SK-N-SH (cell line): Measurements from ENCODE around the gene FKBP6. TPM values are rescaled to one million over a fixed set of nuclear protein-coding genes. Genes with fewer than 3 reads are reported as not detected.

Experiments used
- CTCF ChIA-PET: fragments of 300-600, 350-600 bp; formaldehyde crosslinking; extraction: SDS; loops from one replicate; lab custom pipeline; 2021; lab: Yijun Ruan, JAX
- POLR2A ChIA-PET: fragments of 350-600 bp; sonication (Branson Sonifier 250); formaldehyde crosslinking; extraction: SDS; loops from one replicate; lab custom pipeline; 2020; ENCODE audit warnings: antibody characterized with exemption, inconsistent platforms; lab: Yijun Ruan, JAX
- DNase-seq: peaks from one replicate; pipeline ENCODE4 v3.0.0; 2012
- H2AFZ ChIP-seq: fragments of 200-600 bp; sonication (generic); 2 replicates; pipeline ENCODE4 v1.8.1; 2016; ENCODE audit warnings: antibody characterized with exemption, mild to moderate bottlenecking, low read depth
- H3F3A ChIP-seq: fragments of 200-600 bp; sonication (generic); replicated peaks from 2 replicates; pipeline ENCODE3; 2016; ENCODE audit warnings: antibody characterized with exemption, mild to moderate bottlenecking; ENCODE audit not compliant: insufficient read depth
- H3K27ac ChIP-seq, 2 experiments: fragments of 200-500 bp in 1 of 2; fragments of 200-600 bp in 1 of 2; sonication (Bioruptor generic) in 1 of 2; sonication (generic), shearing (Covaris generic) in 1 of 2; 2 replicates each; pipeline versions ENCODE4 v1.5.1 to v1.6.1; 2014 to 2016; ENCODE audit warnings: low read depth in 2 of 2, inconsistent platforms in 1 of 2, low read length in 1 of 2, mild to moderate bottlenecking in 1 of 2, mixed read lengths in 1 of 2
- H3K27me3 ChIP-seq: fragments of 200-600 bp; sonication (generic), shearing (Covaris generic); 2 replicates; pipeline ENCODE4 v1.6.1; 2016; ENCODE audit warnings: mixed run types; ENCODE audit not compliant: insufficient read depth
- H3K36me3 ChIP-seq, 2 experiments: fragments of 200-500 bp in 1 of 2; fragments of 200-600 bp in 1 of 2; sonication (Bioruptor generic) in 1 of 2; sonication (generic) in 1 of 2; replicated peaks in 1 of 2; 2 replicates each; pipeline versions ENCODE3 to v1.5.1; 2014 to 2016; ENCODE audit warnings: low read length in 1 of 2, mild to moderate bottlenecking in 1 of 2; ENCODE audit not compliant: insufficient read depth in 2 of 2, control insufficient read depth in 1 of 2
- H3K4me1 ChIP-seq, 2 experiments: fragments of 200-500 bp in 1 of 2; fragments of 200-600 bp in 1 of 2; sonication (Bioruptor generic) in 1 of 2; sonication (generic), shearing (Covaris generic) in 1 of 2; 2 replicates each; pipeline versions ENCODE4 v1.5.1 to v1.6.1; 2014 to 2016; ENCODE audit warnings: low read depth in 1 of 2, low read length in 1 of 2, mixed run types in 1 of 2; ENCODE audit not compliant: insufficient read depth in 2 of 2, control insufficient read depth in 1 of 2
- H3K4me2 ChIP-seq: fragments of 200-600 bp; sonication (generic), shearing (Covaris generic); 2 replicates; pipeline ENCODE4 v1.6.1; 2017; ENCODE audit warnings: mixed run types
- H3K4me3 ChIP-seq, 2 experiments: fragments of 200-500 bp in 1 of 2; fragments of 200-600 bp in 1 of 2; sonication (Bioruptor generic) in 1 of 2; sonication (generic), shearing (Covaris generic) in 1 of 2; 2 replicates each; pipeline versions ENCODE4 v1.5.1 to v1.8.1; 2014 to 2016; ENCODE audit warnings: low read depth in 2 of 2, inconsistent platforms in 1 of 2, low read length in 1 of 2, mild to moderate bottlenecking in 1 of 2, mixed read lengths in 1 of 2, moderate library complexity in 1 of 2
- H3K79me2 ChIP-seq: fragments of 200-600 bp; sonication (generic); 2 replicates; pipeline ENCODE4 v1.8.1; 2017; ENCODE audit warnings: mild to moderate bottlenecking; ENCODE audit not compliant: insufficient read depth
- H3K9ac ChIP-seq: fragments of 200-600 bp; sonication (generic); 2 replicates; pipeline ENCODE4 v1.6.1; 2017; ENCODE audit warnings: mixed run types
- H3K9me2 ChIP-seq: fragments of 200-600 bp; sonication (generic); 2 replicates; pipeline ENCODE4 v1.6.1; 2017; ENCODE audit warnings: mixed run types
- H3K9me3 ChIP-seq: fragments of 200-600 bp; sonication (generic); 2 replicates; pipeline ENCODE4 v1.6.1; 2017; ENCODE audit warnings: mixed run types, mild to moderate bottlenecking, moderate library complexity
- H4K20me1 ChIP-seq: fragments of 200-600 bp; sonication (generic); 2 replicates; pipeline ENCODE4 v1.6.1; 2017; ENCODE audit warnings: mild to moderate bottlenecking, mixed run types; ENCODE audit not compliant: insufficient read depth
- ELF1 ChIP-seq: IDR thresholded peaks from 2 replicates; pipeline ENCODE4 v1.4.0; 2012
- FOSL2 ChIP-seq: IDR thresholded peaks from 2 replicates; pipeline ENCODE4 v1.4.0; 2012; ENCODE audit warnings: low read depth, mild to moderate bottlenecking, moderate library complexity, borderline replicate concordance
- FOXJ3 ChIP-seq: sonication (generic); formaldehyde crosslinking; IDR thresholded peaks from 2 replicates; pipeline ENCODE4 v1.5.1; 2020; ENCODE audit warnings: mild to moderate bottlenecking, missing genetic modification reagents
- FOXM1 ChIP-seq: IDR thresholded peaks from 2 replicates; pipeline ENCODE4 v1.4.0; 2012; ENCODE audit warnings: low read depth, mild to moderate bottlenecking
- GABPA ChIP-seq: IDR thresholded peaks from 2 replicates; pipeline ENCODE4 v1.4.0; 2012; ENCODE audit warnings: low read depth, mild to moderate bottlenecking
- JUND ChIP-seq: IDR thresholded peaks from 2 replicates; pipeline ENCODE4 v1.4.0; 2012
- NFIC ChIP-seq: IDR thresholded peaks from 2 replicates; pipeline ENCODE4 v1.4.0; 2012; ENCODE audit warnings: borderline replicate concordance
- NRF1 ChIP-seq: IDR thresholded peaks from 2 replicates; pipeline ENCODE4 v1.6.1; 2012; ENCODE audit warnings: low read depth, mild to moderate bottlenecking, low read length
- POLR2AphosphoS5 ChIP-seq: IDR thresholded peaks from 2 replicates; pipeline ENCODE4 v1.6.1; 2012; ENCODE audit warnings: low read depth, low read length
- RAD21 ChIP-seq: IDR thresholded peaks from 2 replicates; pipeline ENCODE4 v1.6.1; 2012; ENCODE audit warnings: mild to moderate bottlenecking, low read length
- TEAD4 ChIP-seq: IDR thresholded peaks from 2 replicates; pipeline ENCODE4 v1.4.0; 2012; ENCODE audit warnings: mild to moderate bottlenecking, borderline replicate concordance; ENCODE audit not compliant: insufficient read depth
- WGBS: methylation state at CpG from one replicate; pipeline ENCODE4 v1.1.6; 2017; ENCODE audit warnings: low lambda C conversion rate; 5-methylcytosine and 5-hydroxymethylcytosine counted together
- polyA plus RNA-seq, 3 experiments: library from polyadenylated mRNA; depleted of rRNA; stranded (reverse); fragments of >200 nt; gene quantifications; 2 replicates each; pipeline ENCODE4 v1.2.3, GENCODE V29; 2012
- TF ChIP-seq, protein P1 (sequence below): IDR thresholded peaks from 2 replicates; pipeline ENCODE4 v1.6.1; 2012; ENCODE audit warnings: mild to moderate bottlenecking, low read depth, low read length, moderate library complexity
- TF ChIP-seq, protein P2 (sequence below): IDR thresholded peaks from 2 replicates; pipeline ENCODE4 v1.4.0; 2012; ENCODE audit warnings: low read depth, borderline replicate concordance
- TF ChIP-seq, protein P3 (sequence below): IDR thresholded peaks from 2 replicates; pipeline ENCODE4 v1.4.0; 2012; ENCODE audit warnings: low read depth
- TF ChIP-seq, protein P4 (sequence below): fragments of 150-350 bp; IDR thresholded peaks from 2 replicates; pipeline ENCODE4 v1.6.1; 2016; ENCODE audit warnings: mild to moderate bottlenecking, low read depth, low read length

FKBP6 gene
- polyA plus RNA-seq, 1 of the 3 experiments (the other 2 are of a cell fraction) = not detected

DNA sequence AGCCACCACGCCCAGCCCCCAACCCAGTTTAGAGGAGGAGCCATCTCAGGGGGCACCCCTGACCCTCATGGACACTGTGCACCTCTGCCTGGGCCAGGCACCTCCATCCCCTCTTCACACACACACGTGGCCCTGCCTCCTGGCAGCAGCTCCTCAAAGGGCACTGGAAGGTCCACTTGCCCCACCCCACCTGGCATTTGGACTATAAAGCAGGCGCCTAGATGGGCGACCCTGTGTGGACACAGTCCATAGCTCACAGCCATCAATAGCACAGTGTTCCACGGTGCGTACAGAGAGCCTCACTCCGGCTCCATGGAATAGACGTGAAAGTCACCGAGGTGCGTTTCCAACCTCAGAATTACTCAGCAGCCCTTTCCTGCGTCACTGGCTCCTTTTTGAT lies 41.0 kb downstream of the FKBP6 start (continued):
- TF ChIP-seq, protein P1, sequence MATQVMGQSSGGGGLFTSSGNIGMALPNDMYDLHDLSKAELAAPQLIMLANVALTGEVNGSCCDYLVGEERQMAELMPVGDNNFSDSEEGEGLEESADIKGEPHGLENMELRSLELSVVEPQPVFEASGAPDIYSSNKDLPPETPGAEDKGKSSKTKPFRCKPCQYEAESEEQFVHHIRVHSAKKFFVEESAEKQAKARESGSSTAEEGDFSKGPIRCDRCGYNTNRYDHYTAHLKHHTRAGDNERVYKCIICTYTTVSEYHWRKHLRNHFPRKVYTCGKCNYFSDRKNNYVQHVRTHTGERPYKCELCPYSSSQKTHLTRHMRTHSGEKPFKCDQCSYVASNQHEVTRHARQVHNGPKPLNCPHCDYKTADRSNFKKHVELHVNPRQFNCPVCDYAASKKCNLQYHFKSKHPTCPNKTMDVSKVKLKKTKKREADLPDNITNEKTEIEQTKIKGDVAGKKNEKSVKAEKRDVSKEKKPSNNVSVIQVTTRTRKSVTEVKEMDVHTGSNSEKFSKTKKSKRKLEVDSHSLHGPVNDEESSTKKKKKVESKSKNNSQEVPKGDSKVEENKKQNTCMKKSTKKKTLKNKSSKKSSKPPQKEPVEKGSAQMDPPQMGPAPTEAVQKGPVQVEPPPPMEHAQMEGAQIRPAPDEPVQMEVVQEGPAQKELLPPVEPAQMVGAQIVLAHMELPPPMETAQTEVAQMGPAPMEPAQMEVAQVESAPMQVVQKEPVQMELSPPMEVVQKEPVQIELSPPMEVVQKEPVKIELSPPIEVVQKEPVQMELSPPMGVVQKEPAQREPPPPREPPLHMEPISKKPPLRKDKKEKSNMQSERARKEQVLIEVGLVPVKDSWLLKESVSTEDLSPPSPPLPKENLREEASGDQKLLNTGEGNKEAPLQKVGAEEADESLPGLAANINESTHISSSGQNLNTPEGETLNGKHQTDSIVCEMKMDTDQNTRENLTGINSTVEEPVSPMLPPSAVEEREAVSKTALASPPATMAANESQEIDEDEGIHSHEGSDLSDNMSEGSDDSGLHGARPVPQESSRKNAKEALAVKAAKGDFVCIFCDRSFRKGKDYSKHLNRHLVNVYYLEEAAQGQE = no peak
- no peak for TF ChIP-seq FOXJ3 (CRISPR knock-in tag)
- no peak for TF ChIP-seq GABPA
- no peak for TF ChIP-seq POLR2AphosphoS5
- TF ChIP-seq, protein P2, sequence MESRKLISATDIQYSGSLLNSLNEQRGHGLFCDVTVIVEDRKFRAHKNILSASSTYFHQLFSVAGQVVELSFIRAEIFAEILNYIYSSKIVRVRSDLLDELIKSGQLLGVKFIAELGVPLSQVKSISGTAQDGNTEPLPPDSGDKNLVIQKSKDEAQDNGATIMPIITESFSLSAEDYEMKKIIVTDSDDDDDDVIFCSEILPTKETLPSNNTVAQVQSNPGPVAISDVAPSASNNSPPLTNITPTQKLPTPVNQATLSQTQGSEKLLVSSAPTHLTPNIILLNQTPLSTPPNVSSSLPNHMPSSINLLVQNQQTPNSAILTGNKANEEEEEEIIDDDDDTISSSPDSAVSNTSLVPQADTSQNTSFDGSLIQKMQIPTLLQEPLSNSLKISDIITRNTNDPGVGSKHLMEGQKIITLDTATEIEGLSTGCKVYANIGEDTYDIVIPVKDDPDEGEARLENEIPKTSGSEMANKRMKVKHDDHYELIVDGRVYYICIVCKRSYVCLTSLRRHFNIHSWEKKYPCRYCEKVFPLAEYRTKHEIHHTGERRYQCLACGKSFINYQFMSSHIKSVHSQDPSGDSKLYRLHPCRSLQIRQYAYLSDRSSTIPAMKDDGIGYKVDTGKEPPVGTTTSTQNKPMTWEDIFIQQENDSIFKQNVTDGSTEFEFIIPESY = no peak

DNA sequence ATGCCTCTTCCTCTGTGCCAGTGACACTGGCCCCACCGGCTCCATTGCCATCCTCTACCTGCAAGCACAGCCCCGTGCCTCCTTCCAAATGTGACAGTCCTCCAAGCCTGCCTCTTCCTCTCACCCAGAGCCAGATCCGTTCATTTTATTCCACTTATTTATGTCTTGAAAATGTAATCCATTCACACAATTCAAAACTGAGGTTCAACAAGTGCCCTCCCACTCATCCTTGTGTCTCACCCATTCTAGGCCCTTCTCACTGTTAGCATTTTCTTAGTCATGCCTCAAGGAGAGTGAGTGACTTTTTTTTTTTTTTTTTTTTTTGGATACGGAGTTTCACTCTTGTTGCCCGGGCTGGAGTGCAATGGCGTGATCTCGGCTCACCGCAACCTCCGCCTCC lies 41.7 kb downstream of the FKBP6 start:
- H4K20me1 ChIP-seq = no peaks in the 10 kb centered on the region
- H3K79me2 ChIP-seq = no peaks in the 10 kb centered on the region
- DNase-seq = no peak
- no peak for TF ChIP-seq TEAD4
- no peak for TF ChIP-seq ELF1
- no peak for TF ChIP-seq NRF1
- no peak for TF ChIP-seq GABPA
- no peak for TF ChIP-seq FOSL2
- no peak for TF ChIP-seq RAD21
- TF ChIP-seq, protein P3, sequence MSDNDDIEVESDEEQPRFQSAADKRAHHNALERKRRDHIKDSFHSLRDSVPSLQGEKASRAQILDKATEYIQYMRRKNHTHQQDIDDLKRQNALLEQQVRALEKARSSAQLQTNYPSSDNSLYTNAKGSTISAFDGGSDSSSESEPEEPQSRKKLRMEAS = no peak
- TF ChIP-seq, protein P4, sequence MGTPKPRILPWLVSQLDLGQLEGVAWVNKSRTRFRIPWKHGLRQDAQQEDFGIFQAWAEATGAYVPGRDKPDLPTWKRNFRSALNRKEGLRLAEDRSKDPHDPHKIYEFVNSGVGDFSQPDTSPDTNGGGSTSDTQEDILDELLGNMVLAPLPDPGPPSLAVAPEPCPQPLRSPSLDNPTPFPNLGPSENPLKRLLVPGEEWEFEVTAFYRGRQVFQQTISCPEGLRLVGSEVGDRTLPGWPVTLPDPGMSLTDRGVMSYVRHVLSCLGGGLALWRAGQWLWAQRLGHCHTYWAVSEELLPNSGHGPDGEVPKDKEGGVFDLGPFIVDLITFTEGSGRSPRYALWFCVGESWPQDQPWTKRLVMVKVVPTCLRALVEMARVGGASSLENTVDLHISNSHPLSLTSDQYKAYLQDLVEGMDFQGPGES = no peak
- no peak for TF ChIP-seq NFIC
- TF ChIP-seq, protein P2 = no peak
- TF ChIP-seq JUND = no peak
- no peak for TF ChIP-seq FOXM1
- TF ChIP-seq, protein P1 = no peak
- no peak for TF ChIP-seq POLR2AphosphoS5
- ChIA-PET POLR2A (no interaction called here), CTCF (interaction anchor here (1.1 to 1.5 kb wide), 2 partner anchors 82 kb away, joined by 3 to 7 read pairs; no protein-coding TSS in a partner anchor)
- no peak overlapping the region for H3K9ac ChIP-seq
- H2AFZ ChIP-seq = no peak overlapping the region
- H3K27ac ChIP-seq = no peak overlapping the region
- H3F3A ChIP-seq = no peaks in the 10 kb centered on the region
- H3K27me3 ChIP-seq = no peaks in the 10 kb centered on the region
- 76% methylated on average over 9 of the region's 9 CpGs for WGBS
- H3K4me1 ChIP-seq = no peaks in the 10 kb centered on the region
- no peaks in the 10 kb centered on the region for H3K9me2 ChIP-seq
- H3K9me3 ChIP-seq = no peaks in the 10 kb centered on the region
- H3K4me2 ChIP-seq = no peak overlapping the region
- H3K36me3 ChIP-seq = no peaks in the 10 kb centered on the region
- no peak overlapping the region for H3K4me3 ChIP-seq
